Mesenchymal stem cell (in vitro differentiated cells and primary cell): ENCODE data around the gene CACNA2D2.

Experiments
- DNase-seq: peaks from one replicate; pipeline ENCODE4 v3.0.0-alpha.2; 2013
- H2AFZ ChIP-seq: one replicate; pipeline ENCODE4 v1.6.1; 2013; ENCODE audit warnings: low read depth, mild to moderate bottlenecking, control low read depth, inconsistent platforms, low read length, moderate library complexity
- H2AK5ac ChIP-seq: 2 replicates; pipeline ENCODE4 v1.6.1; 2013; ENCODE audit warnings: low read length, moderate library complexity, mild to moderate bottlenecking, inconsistent platforms; ENCODE audit not compliant: severe bottlenecking
- H2BK120ac ChIP-seq: one replicate; pipeline ENCODE4 v1.6.1; 2013; ENCODE audit warnings: low read depth, mild to moderate bottlenecking, inconsistent platforms, low read length, moderate library complexity
- H2BK12ac ChIP-seq, 2 experiments: one replicate each; pipeline ENCODE4 v1.6.1; 2013; ENCODE audit warnings: inconsistent platforms in 2 of 2, low read length in 2 of 2, mild to moderate bottlenecking in 2 of 2, moderate library complexity in 2 of 2, control low read depth in 1 of 2
- H2BK15ac ChIP-seq: one replicate; pipeline ENCODE4 v1.6.1; 2013; ENCODE audit warnings: mild to moderate bottlenecking, low read depth, inconsistent platforms; ENCODE audit not compliant: poor library complexity, severe bottlenecking
- H2BK5ac ChIP-seq: 2 replicates; pipeline ENCODE4 v1.6.1; 2013; ENCODE audit warnings: low read depth, mild to moderate bottlenecking, low read length, control low read depth, inconsistent platforms; ENCODE audit not compliant: poor library complexity, severe bottlenecking
- H3K14ac ChIP-seq, 2 experiments: one replicate each; pipeline ENCODE4 v1.6.1; 2013; ENCODE audit warnings: inconsistent platforms in 2 of 2, low read length in 2 of 2, control low read depth in 1 of 2, mild to moderate bottlenecking in 1 of 2, moderate library complexity in 1 of 2
- H3K18ac ChIP-seq, 2 experiments: one replicate each; pipeline ENCODE4 v1.6.1; 2013; ENCODE audit warnings: inconsistent platforms in 2 of 2, low read length in 2 of 2, control low read depth in 1 of 2, low read depth in 1 of 2, mild to moderate bottlenecking in 1 of 2
- H3K23ac ChIP-seq, 2 experiments: one replicate each; pipeline ENCODE4 v1.6.1; 2013; ENCODE audit warnings: inconsistent platforms in 2 of 2, low read length in 2 of 2, mild to moderate bottlenecking in 2 of 2, moderate library complexity in 2 of 2, control low read depth in 1 of 2
- H3K27ac ChIP-seq: 2 replicates; pipeline ENCODE4 v1.5.1; 2013; ENCODE audit warnings: mild to moderate bottlenecking, moderate library complexity, low read length, control low read depth, inconsistent platforms; ENCODE audit not compliant: poor library complexity, severe bottlenecking
- H3K27me3 ChIP-seq, 2 experiments: 2 replicates each; pipeline versions ENCODE4 v1.6.1 to v1.7.0; 2013; ENCODE audit warnings: low read length in 2 of 2, mild to moderate bottlenecking in 2 of 2, moderate library complexity in 2 of 2, control low read depth in 1 of 2, inconsistent platforms in 1 of 2; ENCODE audit not compliant: control insufficient read depth in 1 of 2, insufficient read depth in 1 of 2
- H3K36me3 ChIP-seq, 2 experiments: 2 replicates each; pipeline versions ENCODE4 v1.6.1 to v1.7.0; 2013; ENCODE audit warnings: low read length in 2 of 2, control low read depth in 1 of 2, inconsistent platforms in 1 of 2, low read depth in 1 of 2, mild to moderate bottlenecking in 1 of 2; ENCODE audit not compliant: insufficient read depth in 2 of 2, control insufficient read depth in 1 of 2
- H3K4ac ChIP-seq, 2 experiments: one replicate each; pipeline ENCODE4 v1.6.1; 2013; ENCODE audit warnings: inconsistent platforms in 2 of 2, low read length in 2 of 2, mild to moderate bottlenecking in 2 of 2, moderate library complexity in 2 of 2, control low read depth in 1 of 2, low read depth in 1 of 2
- H3K4me1 ChIP-seq: 2 replicates; pipeline ENCODE4 v1.6.1; 2013; ENCODE audit warnings: low read depth, low read length, control low read depth; ENCODE audit not compliant: control insufficient read depth, insufficient read depth
- H3K4me2 ChIP-seq: 2 replicates; pipeline ENCODE4 v1.6.1; 2013; ENCODE audit warnings: low read length, mild to moderate bottlenecking, inconsistent platforms; ENCODE audit not compliant: poor library complexity, severe bottlenecking
- H3K4me3 ChIP-seq, 2 experiments: 2 replicates each; pipeline versions ENCODE4 v1.5.1 to v1.7.0; 2013; ENCODE audit warnings: low read length in 2 of 2, mild to moderate bottlenecking in 2 of 2, control low read depth in 1 of 2, low read depth in 1 of 2; ENCODE audit not compliant: insufficient read depth in 1 of 2
- H3K79me1 ChIP-seq: replicated peaks from 2 replicates; pipeline ENCODE4 v1.6.1; 2013; ENCODE audit warnings: mild to moderate bottlenecking, control low read depth, low read length, inconsistent platforms; ENCODE audit not compliant: poor library complexity, severe bottlenecking
- H3K9ac ChIP-seq: 2 replicates; pipeline ENCODE4 v1.7.0; 2013; ENCODE audit warnings: mild to moderate bottlenecking, low read length, moderate library complexity
- H3K9me3 ChIP-seq: 2 replicates; pipeline ENCODE4 v1.7.0; 2013; ENCODE audit warnings: mild to moderate bottlenecking, low read length; ENCODE audit not compliant: control insufficient read depth
- H4K8ac ChIP-seq: one replicate; pipeline ENCODE4 v1.6.1; 2013; ENCODE audit warnings: inconsistent platforms, mild to moderate bottlenecking, low read length, moderate library complexity
- H4K91ac ChIP-seq: one replicate; pipeline ENCODE4 v1.6.1; 2013; ENCODE audit warnings: mild to moderate bottlenecking, low read length, inconsistent platforms
- WGBS: methylation state at CpG from one replicate; pipeline ENCODE4 v1.1.7; 2013; ENCODE audit warnings: mixed read lengths; 5-methylcytosine and 5-hydroxymethylcytosine counted together

The CACNA2D2 gene

GRCh38 chr3:50427217-50427616 lies 76.2 kb downstream of the CACNA2D2 start:
- no peak overlapping the region for H2AK5ac ChIP-seq
- no peak overlapping the region for H2AFZ ChIP-seq
- H3K4me1 ChIP-seq: no peaks in the 10 kb centered on the region

GRCh38 chr3:50425911-50426310 lies 77.5 kb downstream of the CACNA2D2 start:
- Histone ChIP-seq H3K18ac (no peak overlapping the region), H2BK5ac (no peak overlapping the region), H3K23ac (no peak overlapping the region), H2AFZ (no peak overlapping the region), H3K9me3 (no peaks in the 10 kb centered on the region), H3K27me3 (peaks cover 62 to 71% of the 10 kb centered on the region in 2 experiments), H2AK5ac (no peak overlapping the region), H3K4ac (no peak overlapping the region), H3K14ac (no peak overlapping the region), H2BK120ac (no peak overlapping the region), H3K4me1 (no peaks in the 10 kb centered on the region), H3K79me1 (no peaks in the 10 kb centered on the region), H3K9ac (no peak overlapping the region), H3K27ac (no peak overlapping the region), H4K8ac (no peak overlapping the region), H4K91ac (no peak overlapping the region), H2BK12ac (no peak overlapping the region), H3K4me3 (no peak overlapping the region), H2BK15ac (no peak overlapping the region), H3K36me3 (no peaks in the 10 kb centered on the region), H3K4me2 (no peak overlapping the region)
- 57% methylated on average over 5 of the region's 5 CpGs for WGBS
- no peak for DNase-seq

More at GRCh38 chr3:50427217-50427616, 76.2 kb downstream of the CACNA2D2 start:
- Histone ChIP-seq H3K23ac (no peak overlapping the region), H2BK120ac (no peak overlapping the region), H3K79me1 (no peaks in the 10 kb centered on the region), H3K4me2 (no peak overlapping the region), H4K8ac (no peak overlapping the region), H2BK5ac (no peak overlapping the region), H4K91ac (no peak overlapping the region), H3K9ac (no peak overlapping the region), H3K18ac (no peak overlapping the region), H2BK12ac (no peak overlapping the region), H3K27ac (no peak overlapping the region), H3K4me3 (no peak overlapping the region), H3K36me3 (no peaks in the 10 kb centered on the region), H3K4ac (no peak overlapping the region), H3K9me3 (no peaks in the 10 kb centered on the region), H2BK15ac (no peak overlapping the region), H3K14ac (no peak overlapping the region), H3K27me3 (peaks cover 55 to 70% of the 10 kb centered on the region in 2 experiments)
- DNase-seq: no peak
- 89% methylated on average over 12 of the region's 13 CpGs for WGBS

- Histone ChIP-seq H2BK5ac (no peak overlapping the region), H2BK12ac (no peak overlapping the region), H2BK120ac (no peak overlapping the region), H3K23ac (no peak overlapping the region), H2AFZ (no peak overlapping the region), H3K27me3 (peaks cover 60 to 65% of the 10 kb centered on the region in 2 experiments), H2AK5ac (no peak overlapping the region), H4K8ac (no peak overlapping the region), H3K14ac (no peak overlapping the region), H3K4me1 (peaks cover 3% of the 10 kb centered on the region), H3K4me3 (no peak overlapping the region), H3K79me1 (no peaks in the 10 kb centered on the region), H3K9ac (no peak overlapping the region), H3K4ac (no peak overlapping the region), H4K91ac (no peak overlapping the region), H3K4me2 (no peak overlapping the region), H3K27ac (no peak overlapping the region), H2BK15ac (no peak overlapping the region), H3K9me3 (no peaks in the 10 kb centered on the region), H3K18ac (no peak overlapping the region), H3K36me3 (no peaks in the 10 kb centered on the region)
- DNase-seq: no peak
- 83% methylated on average over 7 of the region's 7 CpGs for WGBS
Observed at GRCh38 chr3:50423543-50423942, 79.9 kb downstream of the CACNA2D2 start.

- Histone ChIP-seq H3K18ac (no peak overlapping the region), H3K27ac (no peak overlapping the region), H3K4me3 (no peak overlapping the region), H3K23ac (no peak overlapping the region), H3K9ac (no peak overlapping the region), H4K8ac (no peak overlapping the region), H3K36me3 (no peaks in the 10 kb centered on the region), H2AK5ac (no peak overlapping the region), H2BK12ac (no peak overlapping the region), H3K14ac (no peak overlapping the region), H3K4ac (no peak overlapping the region), H2BK120ac (no peak overlapping the region), H3K9me3 (no peaks in the 10 kb centered on the region), H2BK5ac (no peak overlapping the region), H3K4me2 (no peak overlapping the region), H4K91ac (no peak overlapping the region), H3K4me1 (peaks cover 10% of the 10 kb centered on the region), H3K27me3 (peaks cover 46 to 52% of the 10 kb centered on the region in 2 experiments), H3K79me1 (no peaks in the 10 kb centered on the region), H2AFZ (no peak overlapping the region), H2BK15ac (no peak overlapping the region)
- 80% methylated on average over 1 of the region's 1 CpG for WGBS
- no peak for DNase-seq
Observed at GRCh38 chr3:50422153-50422552, 81.3 kb downstream of the CACNA2D2 start.
